ENCODE results near the gene CRHR1. TPM values are rescaled to one million over a fixed set of nuclear protein-coding genes. Genes with fewer than 3 reads are reported as not detected.
"Not testable (repeated sequence)": the region's sequence is repeated elsewhere in the genome, so short reads cannot be mapped to it uniquely, and the experiment has no call there.

Gene CRHR1
- polyA plus RNA-seq, 2 of the 4 experiments (the other 2 are of a cell fraction), result 0.09 to 0.12 TPM

DNA sequence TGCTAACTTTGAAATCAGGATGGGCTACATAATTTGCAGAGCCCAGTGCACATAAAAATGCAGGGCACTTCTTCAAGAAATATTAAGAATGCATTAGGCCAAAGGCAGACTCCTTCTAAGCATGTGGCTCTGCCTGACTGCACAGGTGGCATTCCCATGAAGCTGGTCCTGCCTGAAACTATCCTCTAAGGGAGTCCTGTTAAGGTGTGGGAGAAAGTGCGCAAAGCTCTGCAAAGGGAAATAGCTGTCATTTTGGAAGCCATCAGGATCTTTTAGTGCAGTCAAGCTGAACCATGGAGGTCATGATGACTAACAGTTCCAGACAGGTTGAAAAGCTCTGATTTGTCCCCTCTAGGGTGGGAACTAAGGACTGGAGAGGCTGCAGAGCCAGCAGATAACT is 41.9 kb upstream of the CRHR1 start:
- ChIA-PET POLR2A (no interaction called here), CTCF (interaction anchor here (0.8 to 4.9 kb wide), 8 partner anchors 10 to 110 kb away, joined by 3 to 19 read pairs (median 4); no protein-coding TSS in a partner anchor)
- Histone ChIP-seq H3K4me2 (no peak overlapping the region), H3K4me1 (no peaks in the 10 kb centered on the region), H3K9me3 (no peaks in the 10 kb centered on the region; the same call in 2 of the 3 replicates), H3K4me3 (no peak overlapping the region), H3K27ac (no peak overlapping the region)
- WGBS (ENCODE audit: missing lambda C conversion rate), result 72% methylated on average over 1 of the region's 1 CpG
- ATAC-seq, result no peak
- no peak for TF ChIP-seq SREBF2 (IDR thresholded peaks at IDR 0.05)
- no peak for TF ChIP-seq FOXS1 (CRISPR knock-in tag; IDR thresholded peaks at IDR 0.05)
- no peak for DNase-seq (ENCODE audit: low read depth in 1 of 2, low spot score in 1 of 2)
- no peak for FAIRE-seq

DNA sequence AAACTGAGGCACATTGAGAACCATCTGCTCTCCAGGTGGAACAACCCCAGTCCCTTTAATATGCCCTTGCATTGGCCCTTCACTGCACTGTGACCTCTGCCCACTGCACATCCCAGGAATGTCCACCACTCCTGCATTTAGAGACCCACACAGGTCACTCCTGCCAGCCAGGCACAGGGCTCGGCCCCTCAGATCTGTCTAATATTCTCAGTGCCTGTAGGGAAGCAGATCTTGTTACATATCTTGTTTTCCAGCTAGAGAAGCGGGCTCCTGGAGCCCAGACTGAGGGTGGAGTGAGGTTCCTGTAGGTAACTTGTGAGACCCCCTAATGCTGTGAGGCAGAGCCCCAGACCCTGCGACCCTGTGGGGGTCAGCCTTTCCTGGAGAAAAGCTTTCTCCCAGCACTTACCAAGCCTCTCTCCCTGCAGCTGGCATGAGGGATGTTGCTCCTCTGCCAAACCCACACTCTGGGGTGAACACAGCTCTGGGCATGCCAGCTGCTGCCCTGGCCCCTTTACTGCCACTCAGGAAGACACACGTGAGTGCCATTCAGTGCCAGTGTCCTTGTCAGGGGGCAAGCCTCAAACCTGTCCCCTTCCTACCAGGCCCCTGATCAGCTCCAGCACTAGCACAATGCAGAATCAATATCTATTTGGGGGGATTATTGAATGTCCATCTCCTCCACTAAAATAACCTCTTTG is 40.3 kb upstream of the CRHR1 start:
- DNase-seq (ENCODE audit: low read depth in 1 of 2, low spot score in 1 of 2) (no peak), ATAC-seq (no peak; a peak in 1 of 6 replicates), FAIRE-seq (no peak)
- Histone ChIP-seq H3K9me3 (no peaks in the 10 kb centered on the region), H3K4me1 (no peaks in the 10 kb centered on the region), H3K4me2 (no peak overlapping the region), H3K4me3 (no peak overlapping the region), H3K27ac (no peak overlapping the region)
- WGBS (ENCODE audit: missing lambda C conversion rate), result 19% methylated on average over 4 of the region's 4 CpGs
- ChIA-PET POLR2A (no interaction called here), CTCF (interaction anchor here (1.2 to 4.9 kb wide), 2 partner anchors 11 to 38 kb away, joined by 6 to 19 read pairs; no protein-coding TSS in a partner anchor)
- no peak for TF ChIP-seq HOXB13 (CRISPR knock-in tag; IDR thresholded peaks at IDR 0.05; ENCODE audit: low read depth)
- TF ChIP-seq CBX2 (IDR thresholded peaks at IDR 0.05; ENCODE audit: borderline replicate concordance, low read depth), result no peak
- TF ChIP-seq FOXS1 (CRISPR knock-in tag; IDR thresholded peaks at IDR 0.05), result no peak
- TF ChIP-seq PHF8 (IDR thresholded peaks at IDR 0.05; ENCODE audit: borderline replicate concordance, low read depth), result no peak
- no peak for TF ChIP-seq KDM5A (IDR thresholded peaks at IDR 0.05)
- TF ChIP-seq RFX5 (IDR thresholded peaks at IDR 0.05), result no peak
- no peak for TF ChIP-seq ZFP36 (IDR thresholded peaks at IDR 0.05; ENCODE audit: borderline replicate concordance, partially characterized antibody)
- TF ChIP-seq, protein P1, sequence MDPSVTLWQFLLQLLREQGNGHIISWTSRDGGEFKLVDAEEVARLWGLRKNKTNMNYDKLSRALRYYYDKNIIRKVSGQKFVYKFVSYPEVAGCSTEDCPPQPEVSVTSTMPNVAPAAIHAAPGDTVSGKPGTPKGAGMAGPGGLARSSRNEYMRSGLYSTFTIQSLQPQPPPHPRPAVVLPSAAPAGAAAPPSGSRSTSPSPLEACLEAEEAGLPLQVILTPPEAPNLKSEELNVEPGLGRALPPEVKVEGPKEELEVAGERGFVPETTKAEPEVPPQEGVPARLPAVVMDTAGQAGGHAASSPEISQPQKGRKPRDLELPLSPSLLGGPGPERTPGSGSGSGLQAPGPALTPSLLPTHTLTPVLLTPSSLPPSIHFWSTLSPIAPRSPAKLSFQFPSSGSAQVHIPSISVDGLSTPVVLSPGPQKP (IDR thresholded peaks at IDR 0.05; ENCODE audit: low read depth, low read length), result no peak
- no peak for TF ChIP-seq BHLHE40 (IDR thresholded peaks at IDR 0.05; ENCODE audit: low read depth, low read length)
- no peak for TF ChIP-seq NR3C1 (IDR thresholded peaks at IDR 0.05)
- no peak for TF ChIP-seq POLR2AphosphoS2 (conservative IDR thresholded peaks at IDR 0.05; ENCODE audit: low read length)
- TF ChIP-seq, protein P2, sequence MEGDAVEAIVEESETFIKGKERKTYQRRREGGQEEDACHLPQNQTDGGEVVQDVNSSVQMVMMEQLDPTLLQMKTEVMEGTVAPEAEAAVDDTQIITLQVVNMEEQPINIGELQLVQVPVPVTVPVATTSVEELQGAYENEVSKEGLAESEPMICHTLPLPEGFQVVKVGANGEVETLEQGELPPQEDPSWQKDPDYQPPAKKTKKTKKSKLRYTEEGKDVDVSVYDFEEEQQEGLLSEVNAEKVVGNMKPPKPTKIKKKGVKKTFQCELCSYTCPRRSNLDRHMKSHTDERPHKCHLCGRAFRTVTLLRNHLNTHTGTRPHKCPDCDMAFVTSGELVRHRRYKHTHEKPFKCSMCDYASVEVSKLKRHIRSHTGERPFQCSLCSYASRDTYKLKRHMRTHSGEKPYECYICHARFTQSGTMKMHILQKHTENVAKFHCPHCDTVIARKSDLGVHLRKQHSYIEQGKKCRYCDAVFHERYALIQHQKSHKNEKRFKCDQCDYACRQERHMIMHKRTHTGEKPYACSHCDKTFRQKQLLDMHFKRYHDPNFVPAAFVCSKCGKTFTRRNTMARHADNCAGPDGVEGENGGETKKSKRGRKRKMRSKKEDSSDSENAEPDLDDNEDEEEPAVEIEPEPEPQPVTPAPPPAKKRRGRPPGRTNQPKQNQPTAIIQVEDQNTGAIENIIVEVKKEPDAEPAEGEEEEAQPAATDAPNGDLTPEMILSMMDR (IDR thresholded peaks at IDR 0.05), result no peak
- TF ChIP-seq, protein P3, sequence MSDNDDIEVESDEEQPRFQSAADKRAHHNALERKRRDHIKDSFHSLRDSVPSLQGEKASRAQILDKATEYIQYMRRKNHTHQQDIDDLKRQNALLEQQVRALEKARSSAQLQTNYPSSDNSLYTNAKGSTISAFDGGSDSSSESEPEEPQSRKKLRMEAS (IDR thresholded peaks at IDR 0.05), result no peak

DNA sequence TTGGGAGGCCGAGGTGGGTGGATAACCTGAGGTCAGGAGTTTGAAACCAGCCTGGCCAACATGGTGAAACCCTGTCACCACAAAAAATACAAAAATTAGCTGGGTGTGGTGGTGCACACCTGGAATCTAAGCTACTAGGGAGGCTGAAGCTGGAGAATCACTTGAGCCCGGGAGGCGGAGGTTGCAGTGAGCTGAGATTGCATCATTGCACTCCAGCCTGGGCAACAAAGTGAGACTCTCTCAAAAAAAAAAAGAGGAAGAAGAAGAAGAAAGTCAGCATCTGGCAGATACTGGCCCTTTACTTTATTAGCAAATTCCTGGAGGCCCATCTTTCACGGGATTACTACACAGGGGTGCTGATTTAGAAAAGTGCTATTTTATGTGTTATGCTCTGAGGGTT is 39.3 kb upstream of the CRHR1 start:
- H3K4me2 ChIP-seq; DNase-seq (ENCODE audit: low read depth in 1 of 2, low spot score in 1 of 2); H3K9me3 ChIP-seq; H3K4me3 ChIP-seq; POLR2A ChIA-PET; FAIRE-seq; H3K27ac ChIP-seq; ATAC-seq; H3K4me1 ChIP-seq: not testable (repeated sequence)
- WGBS (ENCODE audit: missing lambda C conversion rate), result 50% methylated on average over 4 of the region's 4 CpGs
- CTCF ChIA-PET, result interaction anchor here (0.7 to 5.0 kb wide), 4 partner anchors 10 to 107 kb away, joined by 3 to 28 read pairs (median 11); partner anchors contain the start of gene CRHR1
